Keratinocyte (primary cell): ENCODE data around the gene NOTCH1. TPM values are rescaled to one million over a fixed set of nuclear protein-coding genes. Genes with fewer than 3 reads are reported as not detected.

Experiments used
- DNase-seq: peaks from one replicate; pipeline ENCODE4 v3.0.0-alpha.2; 2011; ENCODE audit warnings: low read depth, missing footprints, low spot score
- FAIRE-seq: peaks from 2 replicates; lab custom pipeline; 2011; peaks lifted over from hg19 to GRCh38; lab: Jason Lieb, UNC
- H2AFZ ChIP-seq: 2 replicates; pipeline ENCODE4 v1.6.0; 2012; ENCODE audit warnings: low read length, control low read depth, inconsistent platforms; ENCODE audit not compliant: control insufficient read depth
- H3K27ac ChIP-seq: 2 replicates; pipeline ENCODE4 v1.5.1; 2011; ENCODE audit warnings: low read length; ENCODE audit not compliant: control insufficient read depth, insufficient read depth
- H3K27me3 ChIP-seq: 3 replicates; pipeline ENCODE4 v1.6.0; 2011; ENCODE audit warnings: low read length; ENCODE audit not compliant: control insufficient read depth, insufficient read depth; ENCODE audit errors: extremely low read depth
- H3K36me3 ChIP-seq, 2 experiments: 2 replicates in 1 of 2; 3 replicates in 1 of 2; pipeline ENCODE4 v1.5.1; 2011; ENCODE audit warnings: low read length in 2 of 2, mild to moderate bottlenecking in 1 of 2; ENCODE audit not compliant: control insufficient read depth in 2 of 2, insufficient read depth in 2 of 2; ENCODE audit errors: extremely low read depth in 1 of 2
- H3K4me1 ChIP-seq: 3 replicates; pipeline ENCODE4 v1.5.1; 2011; ENCODE audit warnings: low read length; ENCODE audit not compliant: control insufficient read depth, insufficient read depth; ENCODE audit errors: extremely low read depth
- H3K4me2 ChIP-seq: 3 replicates; pipeline ENCODE4 v1.6.0; 2011; ENCODE audit warnings: low read depth, low read length; ENCODE audit not compliant: control insufficient read depth, insufficient read depth; ENCODE audit errors: extremely low read depth
- H3K4me3 ChIP-seq, 3 experiments: fragments of 200-600 bp in 1 of 3; sonication (generic) in 1 of 3; 2 replicates in 2 of 3; 3 replicates in 1 of 3; pipeline ENCODE4 v1.5.1; 2011 to 2016; ENCODE audit warnings: low read length in 3 of 3, mild to moderate bottlenecking in 3 of 3, control low read depth in 2 of 3, inconsistent platforms in 1 of 3, low read depth in 1 of 3, mixed read lengths in 1 of 3, mixed run types in 1 of 3, moderate library complexity in 1 of 3; ENCODE audit not compliant: control insufficient read depth in 2 of 3, insufficient read depth in 2 of 3; ENCODE audit errors: extremely low read depth in 1 of 3
- H3K79me2 ChIP-seq: 2 replicates; pipeline ENCODE4 v1.6.0; 2012; ENCODE audit warnings: low read length; ENCODE audit not compliant: control insufficient read depth, insufficient read depth
- H3K9ac ChIP-seq: 3 replicates; pipeline ENCODE4 v1.6.0; 2011; ENCODE audit warnings: low read length; ENCODE audit not compliant: control insufficient read depth, insufficient read depth; ENCODE audit errors: extremely low read depth
- H3K9me1 ChIP-seq: 3 replicates; pipeline ENCODE4 v1.6.0; 2011; ENCODE audit warnings: low read length; ENCODE audit not compliant: control insufficient read depth, insufficient read depth; ENCODE audit errors: extremely low read depth
- H3K9me3 ChIP-seq: 2 replicates; pipeline ENCODE4 v1.5.1; 2012; ENCODE audit warnings: low read depth, low read length; ENCODE audit not compliant: control insufficient read depth
- H4K20me1 ChIP-seq: 3 replicates; pipeline ENCODE4 v1.6.0; 2011; ENCODE audit warnings: low read length; ENCODE audit not compliant: control insufficient read depth, insufficient read depth; ENCODE audit errors: extremely low read depth
- CTCF ChIP-seq, 3 experiments: IDR thresholded peaks in 1 of 3; conservative IDR thresholded peaks in 1 of 3; optimal IDR thresholded peaks in 1 of 3; 2 replicates in 2 of 3; 3 replicates in 1 of 3; pipeline versions ENCODE3 to v1.5.1; 2011; ENCODE audit warnings: low read length in 3 of 3, mild to moderate bottlenecking in 3 of 3, moderate library complexity in 2 of 3, control low read depth in 1 of 3, inconsistent platforms in 1 of 3; ENCODE audit not compliant: insufficient read depth in 2 of 3; ENCODE audit errors: extremely low read depth in 1 of 3
- EZH2 ChIP-seq: IDR thresholded peaks from one replicate; pipeline ENCODE4 v1.6.1; 2012; ENCODE audit warnings: inconsistent platforms, mild to moderate bottlenecking, low read length, moderate library complexity
- dilution Hi-C: fragments of 300-500 bp; cut with MboI; formaldehyde crosslinking; loops from one replicate; pipeline ENCODE4 v1.7.0; 2020; ENCODE audit warnings: low sequenced_read_pairs; ENCODE audit not compliant: extremely low pct_ligation_motif_present
- polyA plus RNA-seq, 5 experiments: library from polyadenylated mRNA; depleted of rRNA in 3 of 5; stranded (reverse) in 3 of 5; stranded (forward) in 1 of 5; unstranded in 1 of 5; fragments of >200 nt; gene quantifications; 1 replicate in 1 of 5; 2 replicates in 3 of 5; 3 replicates in 1 of 5; pipeline versions ENCODE4 v1.2.1 to v1.2.3, GENCODE V29; 2011 to 2012; ENCODE audit warnings: missing spikeins in 2 of 5, low read depth in 1 of 5, low replicate concordance in 1 of 5

NOTCH1 gene
- polyA plus RNA-seq, 1 donor (not counting 4 experiments of a cell fraction or from before 2014, with no cell fraction given) = 6.1 TPM

- Histone ChIP-seq H3K9me1 (no peaks in the 10 kb centered on the region), H3K4me3 (no peak overlapping the region), H3K79me2 (no peaks in the 10 kb centered on the region), H3K9ac (no peak overlapping the region), H3K4me2 (no peak overlapping the region), H3K36me3 (no peaks in the 10 kb centered on the region), H3K27me3 (peaks cover 45% of the 10 kb centered on the region), H4K20me1 (no peaks in the 10 kb centered on the region), H3K9me3 (no peaks in the 10 kb centered on the region), H2AFZ (no peak overlapping the region), H3K27ac (no peak overlapping the region), H3K4me1 (no peaks in the 10 kb centered on the region)
- dilution Hi-C loops = no loop called here
- TF ChIP-seq EZH2 (no peak), CTCF (optimal IDR thresholded peaks at IDR 0.05 in 1 of 3, IDR thresholded peaks at IDR 0.05 in 1 of 3, conservative IDR thresholded peaks at IDR 0.05 in 1 of 3; ENCODE audit: extremely low read depth in 1 of 3, insufficient read depth in 2 of 3, low read length in 3 of 3) (no peak)
- no peak for DNase-seq
- no peak for FAIRE-seq
Observed at GRCh38 chr9:136585531-136586120, 39.8 kb upstream of the NOTCH1 start.

DNA sequence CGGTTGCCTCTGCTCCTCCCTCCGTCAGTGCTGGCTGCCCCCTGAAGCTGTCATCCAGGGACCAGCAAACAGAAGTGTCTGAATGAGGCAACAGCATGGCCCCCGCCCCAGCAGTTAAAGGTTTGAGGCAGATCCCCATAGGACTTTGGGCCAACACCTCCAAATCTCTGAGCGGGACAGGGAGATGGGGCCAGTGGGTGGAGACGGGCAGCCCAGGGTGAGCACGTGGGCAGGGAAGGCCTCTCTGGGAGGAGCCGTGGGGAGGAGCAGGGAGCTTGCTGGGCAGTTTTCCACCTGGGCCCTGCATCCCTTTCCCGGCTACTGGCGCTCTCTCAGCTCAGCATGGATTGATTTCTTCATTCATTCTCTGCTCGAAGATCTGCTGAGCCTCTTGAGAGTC is 39.1 kb upstream of the NOTCH1 start:
- H3K9ac ChIP-seq = no peak overlapping the region
- H3K79me2 ChIP-seq = no peaks in the 10 kb centered on the region
- H3K4me3 ChIP-seq = no peak overlapping the region
- H4K20me1 ChIP-seq = no peaks in the 10 kb centered on the region
- TF ChIP-seq CTCF (optimal IDR thresholded peaks at IDR 0.05 in 1 of 3, IDR thresholded peaks at IDR 0.05 in 1 of 3, conservative IDR thresholded peaks at IDR 0.05 in 1 of 3; ENCODE audit: extremely low read depth in 1 of 3, insufficient read depth in 2 of 3, low read length in 3 of 3) (no peak), EZH2 (no peak)
- dilution Hi-C loops = no loop called here
- no peaks in the 10 kb centered on the region for H3K9me1 ChIP-seq
- no peaks in the 10 kb centered on the region for H3K9me3 ChIP-seq
- no peak overlapping the region for H3K27ac ChIP-seq
- H3K4me2 ChIP-seq = no peak overlapping the region
- H2AFZ ChIP-seq = no peak overlapping the region
- H3K27me3 ChIP-seq = peaks cover 40% of the 10 kb centered on the region
- H3K36me3 ChIP-seq = no peaks in the 10 kb centered on the region
- DNase-seq (no peak), FAIRE-seq (no peak)
- no peaks in the 10 kb centered on the region for H3K4me1 ChIP-seq
